Neutrophil (primary cell): ENCODE results near the gene LUM.

ENCODE experiments used
- H3K27ac ChIP-seq: fragments of 200-600 bp; sonication (generic); 2 replicates; pipeline ENCODE4 v1.5.1; 2016; ENCODE audit warnings: mild to moderate bottlenecking, moderate library complexity
- H3K27me3 ChIP-seq: fragments of 200-600 bp; sonication (generic); 2 replicates; pipeline ENCODE4 v1.6.0; 2016; ENCODE audit warnings: mild to moderate bottlenecking
- H3K36me3 ChIP-seq: fragments of 200-600 bp; sonication (generic); 2 replicates; pipeline ENCODE4 v1.5.1; 2017
- H3K4me1 ChIP-seq, 2 experiments: fragments of 200-600 bp in 1 of 2; sonication (generic) in 1 of 2; 1 replicate in 1 of 2; 2 replicates in 1 of 2; pipeline versions ENCODE4 v1.5.1 to v1.6.1; 2013 to 2016; ENCODE audit warnings: low read depth in 1 of 2, low read length in 1 of 2, mild to moderate bottlenecking in 1 of 2, moderate library complexity in 1 of 2; ENCODE audit not compliant: control insufficient read depth in 1 of 2, insufficient read depth in 1 of 2
- H3K4me3 ChIP-seq, 2 experiments: fragments of 200-600 bp in 1 of 2; sonication (generic) in 1 of 2; 1 replicate in 1 of 2; 2 replicates in 1 of 2; pipeline ENCODE4 v1.5.1; 2013 to 2016; ENCODE audit warnings: low read depth in 1 of 2, low read length in 1 of 2, mild to moderate bottlenecking in 1 of 2, moderate library complexity in 1 of 2
- H3K9me3 ChIP-seq: fragments of 200-600 bp; sonication (generic); 2 replicates; pipeline ENCODE4 v1.5.1; 2016
- CTCF ChIP-seq: fragments of 200-600 bp; sonication (generic); IDR thresholded peaks from 2 replicates; pipeline ENCODE4 v1.5.1; 2016; ENCODE audit warnings: antibody characterized with exemption

The LUM gene

DNA sequence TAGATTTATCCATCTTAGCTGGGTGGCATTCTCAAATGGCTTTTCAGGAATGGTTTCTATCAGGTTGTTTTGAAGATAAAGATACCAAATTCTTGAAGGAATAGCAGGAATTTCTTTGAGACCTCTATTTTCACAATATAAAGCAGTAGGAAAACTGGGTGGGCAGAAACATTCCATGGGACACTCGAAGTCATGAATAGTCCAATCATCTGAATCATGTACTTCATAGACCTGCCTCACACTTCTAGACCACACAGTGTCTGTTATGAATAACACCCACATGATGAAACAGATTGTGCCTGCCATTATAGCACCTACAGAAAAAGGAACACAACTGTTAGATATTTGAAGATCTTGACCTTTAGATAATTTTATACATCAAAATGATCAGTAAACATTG lies 55.3 kb downstream of the LUM start:
- Histone ChIP-seq H3K4me1 (no peaks in the 10 kb centered on the region), H3K36me3 (no peaks in the 10 kb centered on the region), H3K27ac (no peak overlapping the region), H3K4me3 (no peak overlapping the region), H3K27me3 (no peaks in the 10 kb centered on the region), H3K9me3 (no peaks in the 10 kb centered on the region)
- TF ChIP-seq CTCF, result no peak

DNA sequence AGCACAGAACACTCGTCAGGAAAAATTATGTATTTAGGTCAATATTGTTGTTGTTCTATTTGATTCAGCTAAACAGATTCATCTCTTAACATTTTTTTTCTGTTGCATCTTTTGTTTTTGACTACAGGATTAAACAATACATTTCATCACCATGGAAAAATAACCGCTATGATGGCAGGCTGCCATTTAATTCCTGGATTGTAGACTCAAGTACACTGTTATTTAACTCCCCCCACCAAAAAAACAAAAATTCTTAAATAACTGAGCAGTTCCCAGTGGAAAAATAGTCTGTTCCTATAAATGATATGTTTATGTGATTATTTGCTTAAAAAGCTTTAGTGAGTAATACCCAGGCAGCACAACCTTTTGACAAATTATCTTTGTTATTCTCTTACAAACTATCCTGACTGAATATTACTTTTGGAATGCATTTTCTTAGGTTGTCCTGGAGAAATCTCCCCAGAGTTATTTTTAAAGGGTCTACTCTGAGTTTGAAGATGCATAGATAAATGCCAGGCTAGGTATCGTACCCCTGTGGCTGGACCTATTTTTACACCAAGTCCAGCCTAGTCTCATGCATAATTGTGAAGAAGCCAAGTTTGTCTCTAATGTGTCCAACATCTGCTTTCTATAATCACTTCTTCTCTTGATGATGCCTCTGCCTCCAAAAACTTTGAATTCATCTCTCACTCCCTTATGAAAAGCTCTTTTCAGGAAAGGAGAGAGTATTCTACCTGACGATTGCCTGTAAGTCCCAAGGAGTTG lies 57.2 kb downstream of the LUM start:
- no peak overlapping the region for H3K27ac ChIP-seq
- H3K36me3 ChIP-seq, result no peaks in the 10 kb centered on the region
- TF ChIP-seq CTCF, result no peak

More for the DNA sequence above, 57.2 kb downstream of the LUM start:
- Histone ChIP-seq H3K4me3 (no peak overlapping the region), H3K4me1 (no peaks in the 10 kb centered on the region), H3K9me3 (no peaks in the 10 kb centered on the region), H3K27me3 (no peaks in the 10 kb centered on the region)
